BJ (cell line): ENCODE data around the gene NIP7. TPM values are rescaled to one million over a fixed set of nuclear protein-coding genes. Genes with fewer than 3 reads are reported as not detected.
"Not testable (repeated sequence)": the region's sequence is repeated elsewhere in the genome, so short reads cannot be mapped to it uniquely, and the experiment has no call there.

Experiments used
- CTCF ChIA-PET: fragments of 350-600 bp; formaldehyde crosslinking; extraction: SDS; loops from one replicate; lab custom pipeline; 2021; ENCODE audit warnings: antibody characterized with exemption, inconsistent platforms; lab: Yijun Ruan, JAX
- POLR2A ChIA-PET: fragments of 300-600 bp; sonication (Branson Sonifier 250); formaldehyde crosslinking; extraction: SDS; loops from one replicate; lab custom pipeline; 2021; ENCODE audit warnings: antibody characterized with exemption; lab: Charles Lee
- DNase-seq: peaks from one replicate; pipeline ENCODE4 v3.0.0-alpha.2; 2011; ENCODE audit warnings: low read depth
- H3K27me3 ChIP-seq: 2 replicates; pipeline ENCODE4 v1.6.0; 2011; ENCODE audit warnings: low read length; ENCODE audit not compliant: control insufficient read depth, insufficient read depth
- H3K36me3 ChIP-seq: 2 replicates; pipeline ENCODE4 v1.5.1; 2011; ENCODE audit warnings: low read length; ENCODE audit not compliant: control insufficient read depth, insufficient read depth
- H3K4me3 ChIP-seq: 2 replicates; pipeline ENCODE4 v1.5.1; 2011; ENCODE audit warnings: low read depth, mild to moderate bottlenecking, control low read depth, low read length
- polyA plus RNA-seq: library from polyadenylated mRNA; depleted of rRNA; stranded (reverse); fragments of >200 nt; gene quantifications from 2 replicates; pipeline ENCODE4 v1.2.3, GENCODE V29; 2011
- TF ChIP-seq, protein P1 (sequence below): IDR thresholded peaks from 2 replicates; pipeline ENCODE4 v1.5.1; 2011; ENCODE audit warnings: low read depth, mild to moderate bottlenecking, control low read depth, inconsistent platforms, low read length, moderate library complexity; ENCODE audit not compliant: insufficient read depth

Gene NIP7
- polyA plus RNA-seq, 1 experiment: 6.4 TPM

DNA sequence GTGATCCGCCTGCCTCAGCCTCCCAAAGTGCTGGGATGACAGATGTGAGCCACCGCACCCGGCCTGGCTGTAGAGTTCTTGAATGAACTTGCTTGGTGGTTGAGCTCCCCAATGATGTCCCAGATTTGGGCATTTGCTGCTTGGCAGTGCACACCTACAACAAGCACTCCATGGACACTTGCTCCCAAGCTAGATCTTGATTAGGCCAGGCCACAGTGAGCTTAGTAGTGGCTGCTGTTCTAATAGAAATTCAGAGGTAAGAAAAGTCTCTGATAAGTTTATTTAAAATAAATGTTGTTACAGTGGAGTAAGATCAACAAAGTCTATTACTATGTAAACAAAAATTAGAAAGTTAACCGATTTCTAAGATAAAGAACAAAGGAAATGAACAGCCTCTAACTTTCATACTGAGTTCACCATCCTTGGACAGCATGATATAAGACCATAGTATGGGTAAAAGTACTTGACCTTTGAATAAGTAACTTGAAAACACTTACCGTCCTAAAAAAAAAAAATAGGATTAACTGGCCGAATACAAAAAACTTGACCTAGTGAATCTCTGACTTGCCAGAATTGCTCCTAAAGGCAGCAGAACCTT is 11.1 kb downstream of the NIP7 start:
- H3K4me3 ChIP-seq: no peak overlapping the region
- no peak for DNase-seq
- H3K36me3 ChIP-seq: no peaks in the 10 kb centered on the region
- TF ChIP-seq, protein P1, sequence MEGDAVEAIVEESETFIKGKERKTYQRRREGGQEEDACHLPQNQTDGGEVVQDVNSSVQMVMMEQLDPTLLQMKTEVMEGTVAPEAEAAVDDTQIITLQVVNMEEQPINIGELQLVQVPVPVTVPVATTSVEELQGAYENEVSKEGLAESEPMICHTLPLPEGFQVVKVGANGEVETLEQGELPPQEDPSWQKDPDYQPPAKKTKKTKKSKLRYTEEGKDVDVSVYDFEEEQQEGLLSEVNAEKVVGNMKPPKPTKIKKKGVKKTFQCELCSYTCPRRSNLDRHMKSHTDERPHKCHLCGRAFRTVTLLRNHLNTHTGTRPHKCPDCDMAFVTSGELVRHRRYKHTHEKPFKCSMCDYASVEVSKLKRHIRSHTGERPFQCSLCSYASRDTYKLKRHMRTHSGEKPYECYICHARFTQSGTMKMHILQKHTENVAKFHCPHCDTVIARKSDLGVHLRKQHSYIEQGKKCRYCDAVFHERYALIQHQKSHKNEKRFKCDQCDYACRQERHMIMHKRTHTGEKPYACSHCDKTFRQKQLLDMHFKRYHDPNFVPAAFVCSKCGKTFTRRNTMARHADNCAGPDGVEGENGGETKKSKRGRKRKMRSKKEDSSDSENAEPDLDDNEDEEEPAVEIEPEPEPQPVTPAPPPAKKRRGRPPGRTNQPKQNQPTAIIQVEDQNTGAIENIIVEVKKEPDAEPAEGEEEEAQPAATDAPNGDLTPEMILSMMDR: no peak
- ChIA-PET POLR2A (no interaction called here), CTCF (no interaction called here)
- no peaks in the 10 kb centered on the region for H3K27me3 ChIP-seq

GRCh38 chr16:69351309-69352027 is 11.9 kb downstream of the NIP7 start, which contains the start of gene TMED6:
TMED6 (minus strand) TSS chr16:69351786; CDS start chr16:69351753, 33 bp downstream.
- no peak for DNase-seq
- ChIA-PET POLR2A (interaction anchor here (0.7 kb wide), 1 partner anchor 477 kb away, joined by 21 read pairs; no protein-coding TSS in a partner anchor), CTCF (no interaction called here)
- Histone ChIP-seq H3K27me3 (no peaks in the 10 kb centered on the region), H3K36me3 (peaks cover 2% of the 10 kb centered on the region; the same call in 1 of the 2 replicates), H3K4me3 (no peak within 1 kb of the TSS)
- TF ChIP-seq, protein P1: no peak

- H3K4me3 ChIP-seq, H3K27me3 ChIP-seq, H3K36me3 ChIP-seq, CTCF ChIA-PET, POLR2A ChIA-PET, DNase-seq: not testable (repeated sequence)
Observed at GRCh38 chr16:69360070-69360469, 20.5 kb downstream of the NIP7 start.

GRCh38 chr16:69363281-69363717 is 23.7 kb downstream of the NIP7 start:
- POLR2A ChIA-PET: no interaction called here
- H3K36me3 ChIP-seq: peaks cover 16% of the 10 kb centered on the region
- no peak for DNase-seq
- no peak overlapping the region for H3K4me3 ChIP-seq
- CTCF ChIA-PET: no interaction called here
- TF ChIP-seq, protein P1: no peak
- H3K27me3 ChIP-seq: no peaks in the 10 kb centered on the region

- POLR2A ChIA-PET: no interaction called here
- Histone ChIP-seq H3K36me3 (peaks cover 18% of the 10 kb centered on the region), H3K4me3 (no peak overlapping the region), H3K27me3 (no peaks in the 10 kb centered on the region)
- no peak for DNase-seq
- TF ChIP-seq, protein P1: no peak
- CTCF ChIA-PET: no interaction called here
Observed at GRCh38 chr16:69364088-69364487, 24.5 kb downstream of the NIP7 start.
